NCI-H82 treated with DMSO at 0.1 percent for 48 hours (cell line): ENCODE measurements around the gene PLCG2.

ENCODE experiments used
- DNase-seq: peaks from one replicate; lab custom pipeline; 2025; ENCODE audit not compliant: unreplicated experiment; lab: John Stamatoyannopoulos, UW

PLCG2 gene

DNA sequence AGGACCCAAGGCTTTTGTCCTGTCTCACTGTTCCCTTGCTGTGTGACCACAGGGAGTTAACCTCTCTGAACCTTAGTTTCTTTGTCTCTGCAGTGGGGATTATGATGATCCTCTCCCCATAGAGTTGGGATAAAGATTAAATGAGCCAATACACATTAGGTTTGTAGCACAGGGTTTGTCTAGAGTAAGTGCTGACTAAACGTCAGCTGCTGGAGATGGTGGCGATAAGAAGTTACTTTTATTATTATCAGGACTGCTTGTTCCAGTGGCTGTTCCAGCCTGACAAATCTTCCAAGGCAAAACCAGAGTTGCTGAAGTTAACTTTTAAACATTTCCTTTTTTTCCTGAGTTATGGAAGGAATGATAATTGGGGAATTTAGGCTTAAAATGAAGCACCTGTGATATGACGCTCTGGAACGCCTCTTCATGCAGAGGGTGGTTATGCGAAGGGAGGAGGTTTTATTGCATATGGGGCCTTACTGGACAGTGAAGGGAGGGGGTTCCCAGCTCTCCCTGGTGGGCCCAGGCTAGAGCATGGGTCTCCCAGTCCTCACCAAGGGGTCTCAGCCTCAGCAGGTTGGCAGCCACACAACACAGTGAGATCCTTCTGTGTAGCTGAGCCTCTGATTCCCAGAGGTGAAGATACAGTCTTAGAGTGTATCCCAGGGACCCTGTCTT lies 35.8 kb downstream of the PLCG2 start:
- DNase-seq = no peak

DNA sequence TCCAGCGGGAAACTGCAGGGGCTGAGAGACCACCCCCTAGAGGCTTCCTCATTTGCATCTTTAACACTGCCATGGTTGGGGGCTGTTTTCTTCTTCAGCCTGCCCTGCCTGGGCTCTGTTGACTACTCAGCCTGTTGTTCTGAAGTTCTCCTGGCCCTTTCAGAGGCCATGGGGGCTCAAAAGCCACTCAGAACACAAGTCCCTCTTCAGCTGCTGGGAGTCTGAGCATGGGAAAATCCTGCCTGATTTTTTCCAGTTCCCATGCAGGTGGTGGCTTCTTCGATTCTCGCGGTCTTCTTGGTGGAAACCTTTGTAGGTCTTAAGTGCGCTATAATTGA lies 36.3 kb downstream of the PLCG2 start:
- no peak for DNase-seq

DNA sequence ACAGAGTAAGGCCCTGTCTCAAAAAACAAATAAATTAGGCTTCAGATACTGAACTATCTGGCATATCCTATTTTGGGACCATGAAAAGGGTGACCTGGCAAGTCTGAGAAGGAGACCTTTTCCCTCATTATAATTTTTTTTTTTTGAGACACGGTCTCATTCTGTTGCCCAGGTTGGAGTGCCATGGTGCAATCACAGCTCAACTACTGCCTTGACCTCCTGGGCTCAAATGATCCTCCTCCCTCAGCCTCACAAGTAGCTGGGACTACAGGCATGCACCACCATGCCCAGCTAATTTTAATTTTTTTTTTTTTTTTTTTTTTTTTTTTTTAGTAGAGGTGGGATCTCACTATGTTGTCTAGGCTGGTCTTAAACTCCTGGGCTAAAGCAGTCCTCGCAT lies 37.3 kb downstream of the PLCG2 start:
- no peak for DNase-seq

DNA sequence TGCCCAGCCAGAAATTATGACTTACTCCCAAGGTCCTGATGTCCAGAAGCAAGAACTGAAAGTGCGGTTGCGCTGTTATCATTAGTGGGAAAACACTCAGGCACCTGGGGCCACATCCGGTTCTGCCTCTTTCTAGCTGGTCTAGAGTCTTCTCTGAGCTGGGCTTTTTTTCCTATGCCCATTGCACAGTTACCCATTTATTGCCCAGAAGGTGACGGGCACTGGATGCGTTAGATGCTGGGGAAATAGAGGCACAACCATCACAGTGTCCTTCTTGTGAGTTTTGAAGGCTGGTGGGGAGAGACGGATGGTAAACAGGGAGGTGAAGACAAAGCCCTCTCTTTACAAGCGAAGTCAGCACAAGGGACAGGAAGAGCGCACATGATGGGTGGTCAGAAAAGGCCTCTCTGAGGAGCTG lies 37.7 kb downstream of the PLCG2 start:
- no peak for DNase-seq

DNA sequence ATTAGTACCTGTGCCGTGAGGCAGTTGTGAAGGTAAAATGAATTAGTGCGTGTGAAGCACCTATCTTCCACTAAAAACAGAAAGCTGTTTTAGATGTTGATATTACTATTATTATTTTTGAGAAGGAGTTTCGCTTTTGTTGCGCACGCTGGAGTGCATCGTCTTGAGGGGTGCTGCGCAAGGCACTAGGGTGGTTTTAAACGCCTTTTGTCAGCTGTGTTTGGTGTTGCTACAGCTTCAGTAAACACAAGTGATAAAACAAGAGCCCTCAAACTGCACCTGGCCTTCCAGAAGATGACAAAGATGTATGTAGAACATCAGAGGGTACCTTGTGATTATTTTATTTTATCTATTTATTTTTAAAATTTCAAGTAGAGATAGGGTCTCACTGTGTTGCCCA lies 38.2 kb downstream of the PLCG2 start:
- no peak for DNase-seq

DNA sequence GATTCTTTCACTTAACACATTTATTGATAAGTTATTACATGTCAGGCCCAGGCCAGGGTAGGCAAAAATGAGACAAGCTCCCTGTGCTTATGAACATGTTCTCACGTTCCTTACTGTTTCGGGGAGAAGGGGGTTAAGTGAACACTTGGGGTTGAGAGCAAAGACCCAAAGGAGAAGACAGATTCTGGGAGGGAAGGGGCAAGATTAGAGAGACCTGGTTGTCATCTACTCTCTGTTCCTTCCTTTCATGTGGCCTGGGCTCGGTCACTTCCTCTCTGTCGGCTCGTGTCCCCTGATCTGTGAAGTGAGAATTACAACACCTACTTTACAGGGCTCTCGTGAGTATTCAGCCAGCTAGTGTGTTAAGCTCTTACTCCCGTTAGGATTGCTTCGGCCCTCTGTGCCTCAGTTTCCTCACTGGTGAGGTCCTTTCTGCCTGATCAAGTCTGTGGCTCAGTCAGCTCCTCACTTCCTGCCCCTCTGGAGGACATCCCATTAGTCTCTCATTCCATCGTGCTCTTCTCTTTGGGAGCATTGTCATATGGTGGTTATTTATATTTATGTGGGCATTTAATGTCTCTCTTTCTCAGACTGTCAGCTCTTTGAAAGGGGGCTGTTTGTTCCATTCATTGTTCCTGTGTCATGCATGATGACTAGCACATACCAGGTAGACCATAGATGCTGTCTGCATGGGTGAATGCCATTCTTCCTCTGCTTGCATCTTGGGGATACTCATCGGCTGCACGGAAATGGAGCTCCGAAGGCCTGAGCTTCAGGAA lies 38.9 kb downstream of the PLCG2 start:
- DNase-seq = no peak

DNA sequence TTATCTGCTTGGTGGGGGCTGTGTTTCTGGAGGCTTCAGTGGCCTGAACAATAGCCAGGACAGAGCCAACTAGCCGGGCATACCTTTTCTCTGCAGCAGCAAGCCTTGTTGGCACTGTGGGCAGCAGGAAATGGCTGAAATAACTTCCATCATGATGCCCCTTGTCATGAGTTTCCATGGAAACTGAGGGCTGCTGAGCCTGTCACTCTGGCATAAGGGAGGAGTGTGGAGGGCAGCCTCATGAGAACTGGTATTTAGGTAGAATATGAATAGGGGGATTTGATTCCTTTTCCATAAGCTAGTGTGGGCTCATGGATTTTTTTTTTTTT lies 39.4 kb downstream of the PLCG2 start:
- DNase-seq = no peak

DNA sequence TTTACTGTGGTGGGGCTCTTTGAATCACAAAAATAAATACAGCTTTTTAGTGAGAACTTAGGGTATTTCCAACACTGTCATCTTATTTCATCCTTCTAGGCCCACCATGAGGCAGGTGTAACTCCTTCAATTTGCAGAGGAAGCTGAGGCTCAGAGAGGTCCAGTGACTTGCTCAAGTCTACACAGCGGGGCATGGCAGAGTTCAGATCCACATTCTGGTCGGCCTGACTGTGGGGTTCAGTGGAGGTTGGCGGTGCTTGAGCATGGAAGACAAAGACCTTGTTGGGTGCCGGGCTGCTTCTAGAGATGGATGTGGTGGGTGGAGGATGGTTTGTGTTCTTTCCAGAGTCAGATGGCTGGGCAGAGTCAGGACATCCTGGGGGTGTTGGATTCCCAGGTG lies 39.8 kb downstream of the PLCG2 start:
- DNase-seq = no peak

DNA sequence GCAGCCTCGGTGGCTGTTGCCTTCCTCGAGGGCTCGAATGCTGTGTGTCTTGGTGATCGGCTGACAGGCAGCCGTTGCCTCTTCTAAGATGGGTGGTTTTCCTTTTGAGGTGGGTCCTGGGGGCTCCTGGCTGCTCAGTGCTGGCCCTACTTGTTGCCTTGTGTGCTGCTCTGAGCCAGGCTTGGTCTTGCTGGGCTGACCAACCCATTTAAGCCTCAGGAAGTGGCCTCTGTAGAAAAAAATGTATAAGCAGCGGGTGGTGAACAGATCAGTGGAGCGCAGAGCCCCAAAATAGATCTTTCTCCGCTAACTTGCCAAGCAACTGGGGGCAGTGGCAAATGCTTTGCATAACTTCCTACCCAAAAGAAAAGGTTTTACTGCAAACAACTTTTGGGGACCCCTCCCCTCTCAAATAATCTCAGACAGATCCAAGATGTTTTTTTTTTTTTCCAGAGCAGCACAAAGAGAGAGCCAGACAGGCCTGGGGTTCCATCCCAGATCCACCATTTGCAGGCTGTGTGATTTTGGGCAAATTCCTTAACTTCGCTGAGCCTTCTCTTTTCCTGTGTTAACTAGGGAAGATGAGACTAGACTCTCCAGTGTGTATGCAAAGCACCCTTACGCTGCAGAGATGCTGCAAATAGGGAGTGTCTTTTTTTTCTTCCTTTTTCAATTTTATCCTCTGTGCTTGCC lies 42.5 kb downstream of the PLCG2 start:
- no peak for DNase-seq

DNA sequence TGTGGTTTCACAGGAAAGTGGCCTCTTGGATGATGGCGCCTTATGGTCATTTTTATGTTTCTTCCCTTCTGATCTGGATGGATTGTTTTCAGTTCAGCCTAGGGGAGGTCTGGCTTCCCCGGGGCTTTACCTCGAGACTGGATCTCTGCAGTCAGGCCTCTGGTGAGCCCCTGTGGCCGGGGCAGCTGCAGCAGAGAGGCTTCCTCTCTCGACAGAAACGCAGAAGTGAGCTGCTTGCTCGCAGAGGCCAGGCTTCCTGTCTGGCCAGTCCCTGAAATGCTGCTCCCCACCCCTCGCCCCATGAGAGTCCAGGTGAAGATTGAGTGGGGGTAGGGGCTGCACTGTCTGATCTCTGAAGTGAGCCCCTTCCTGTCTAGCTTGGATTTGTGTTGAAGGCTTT lies 44.0 kb downstream of the PLCG2 start:
- no peak for DNase-seq

DNA sequence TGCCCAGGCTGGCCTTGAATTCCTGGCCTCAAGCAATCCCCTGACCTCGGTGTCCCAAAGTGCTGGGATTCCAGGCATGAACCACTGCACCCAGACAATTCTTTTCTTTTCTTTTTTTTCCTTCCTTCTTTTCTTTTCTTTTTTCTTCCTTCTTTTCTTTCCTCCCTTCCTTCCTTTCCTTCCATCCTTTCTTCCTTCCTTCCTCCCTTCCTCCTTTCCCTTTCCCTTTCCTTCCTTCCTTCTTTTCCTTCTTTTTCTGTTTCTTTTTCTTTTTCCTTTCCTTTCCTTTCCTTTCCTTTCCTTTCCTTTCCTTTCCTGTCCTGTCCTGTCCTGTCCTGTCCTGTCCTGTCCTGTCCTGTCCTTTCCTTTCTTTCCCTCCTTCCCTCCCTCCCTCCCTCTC lies 44.6 kb downstream of the PLCG2 start:
- no peak for DNase-seq

DNA sequence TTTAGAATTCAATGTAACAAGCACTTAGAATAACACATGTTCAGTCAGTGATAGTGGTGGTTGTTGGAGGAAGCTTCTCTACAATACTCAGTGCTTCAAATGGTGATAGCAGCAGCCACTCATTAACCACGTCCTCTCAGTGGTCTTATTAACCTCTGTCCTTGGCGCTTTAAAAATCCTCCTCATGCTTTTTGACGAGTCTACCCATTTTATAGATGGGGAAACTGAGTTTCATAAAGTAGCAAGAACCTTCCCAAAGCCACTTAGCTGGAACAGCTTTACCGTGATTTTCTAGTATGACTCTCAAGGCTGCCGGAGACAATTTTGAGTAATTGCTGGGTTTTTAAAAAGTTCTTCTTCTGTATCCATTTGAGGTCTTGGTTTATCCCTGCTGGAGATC lies 47.4 kb downstream of the PLCG2 start:
- DNase-seq = no peak

DNA sequence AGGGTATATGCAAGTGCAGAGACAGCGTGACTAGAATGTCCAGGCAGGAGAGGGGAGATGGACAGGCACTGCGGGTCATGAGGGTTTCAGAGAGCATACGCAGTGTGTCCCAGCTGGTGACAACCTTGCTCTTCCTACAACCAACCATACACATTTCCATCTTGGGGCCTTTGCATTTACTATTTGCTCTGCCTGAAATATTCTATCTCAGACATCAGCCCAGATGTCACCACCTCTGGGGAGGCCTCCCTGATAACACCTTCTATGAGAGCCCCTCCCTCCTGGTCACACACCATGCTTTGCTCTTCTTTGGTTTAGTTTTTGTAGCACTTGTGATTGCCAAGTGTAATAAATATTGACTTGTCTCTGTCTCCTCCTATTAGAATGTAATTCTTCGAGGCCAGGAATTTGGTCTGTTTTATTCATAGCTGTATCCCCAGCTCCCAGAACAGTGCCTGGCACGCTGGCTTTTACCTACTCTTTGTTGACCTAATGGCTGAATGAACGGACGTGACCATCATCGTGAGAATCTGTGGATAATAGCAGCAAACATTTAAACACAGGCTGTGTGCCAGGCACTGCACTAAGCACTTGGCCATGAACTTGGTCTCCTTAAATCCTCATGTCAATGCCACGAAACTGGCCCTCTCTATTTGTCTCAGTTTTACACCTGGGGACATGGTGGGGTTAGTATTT lies 51.9 kb downstream of the PLCG2 start:
- DNase-seq = no peak

DNA sequence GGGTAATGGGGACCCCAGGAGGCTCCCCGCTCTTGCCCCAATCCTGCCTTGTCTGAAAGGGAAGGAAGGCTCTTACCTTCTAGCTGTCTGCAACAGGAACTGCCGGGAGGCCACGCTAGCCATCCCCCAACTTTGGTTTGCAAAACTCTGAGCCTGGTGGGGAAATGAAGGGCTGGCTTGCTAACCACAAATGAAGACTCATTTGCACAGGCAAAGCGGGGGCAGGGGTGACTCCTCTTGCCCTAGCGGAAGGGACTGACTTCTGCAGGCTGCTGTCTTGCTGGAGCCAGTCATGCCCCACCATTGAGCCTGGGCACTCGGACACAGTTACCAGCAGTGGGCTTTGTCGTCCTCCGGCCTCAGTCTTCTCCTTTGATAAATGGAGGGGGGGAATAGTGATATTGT lies 52.6 kb downstream of the PLCG2 start:
- DNase-seq = no peak

DNA sequence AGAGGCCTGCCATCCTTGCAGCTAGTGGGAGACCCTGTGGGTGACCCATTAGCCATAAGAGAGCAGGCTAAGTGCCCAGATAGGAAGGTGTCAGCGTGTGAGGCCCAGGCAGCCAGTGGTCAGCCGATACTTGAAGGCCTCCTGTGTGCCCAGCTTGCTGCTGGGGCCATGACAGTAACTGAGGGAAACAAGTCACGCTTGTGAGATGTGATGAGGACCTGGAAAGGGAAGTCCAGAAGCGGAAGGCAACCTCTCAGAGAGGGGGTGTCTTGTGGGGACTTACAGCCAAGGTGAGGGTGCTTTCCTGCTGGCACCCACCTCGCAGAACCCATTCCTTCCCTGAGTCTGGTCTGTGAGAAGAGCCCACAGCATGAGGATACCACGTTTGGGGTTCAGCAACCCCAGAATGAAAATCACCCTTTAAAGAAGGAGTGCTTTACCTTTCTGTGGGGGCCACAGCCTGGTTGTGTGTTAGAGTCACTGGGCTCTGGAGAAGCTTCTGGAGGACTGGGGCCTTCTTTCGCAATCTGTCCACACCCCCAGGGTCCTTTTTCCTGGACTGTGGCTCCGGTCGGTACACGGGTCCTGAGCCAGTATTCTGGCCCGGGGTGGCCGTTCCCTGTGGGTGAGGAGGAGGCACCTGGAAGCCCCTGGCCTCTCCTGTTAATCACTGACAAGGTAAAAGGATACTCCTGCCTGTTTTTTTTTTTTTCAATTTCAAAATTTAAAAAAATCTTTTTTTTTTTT lies 53.9 kb downstream of the PLCG2 start:
- DNase-seq = no peak

DNA sequence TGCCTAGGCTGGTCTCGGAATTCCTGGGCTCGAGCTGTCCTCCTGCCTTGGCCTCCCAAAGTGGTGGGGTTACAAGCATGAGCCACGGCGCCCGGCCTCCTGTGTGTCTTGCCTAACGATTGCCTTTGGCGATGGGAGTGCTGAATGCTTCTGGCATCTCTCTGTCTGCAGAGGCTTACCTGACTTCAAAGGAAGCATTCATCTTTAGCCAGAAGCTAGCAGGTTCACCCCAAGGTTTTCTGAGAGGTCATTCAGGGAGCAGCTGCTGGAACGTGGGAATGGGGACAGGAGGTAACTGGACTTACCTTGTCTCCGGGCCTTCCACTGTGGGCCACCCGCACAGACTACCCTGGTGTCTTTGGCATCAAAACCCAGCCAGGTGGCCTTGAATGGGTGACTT lies 54.7 kb downstream of the PLCG2 start:
- no peak for DNase-seq

DNA sequence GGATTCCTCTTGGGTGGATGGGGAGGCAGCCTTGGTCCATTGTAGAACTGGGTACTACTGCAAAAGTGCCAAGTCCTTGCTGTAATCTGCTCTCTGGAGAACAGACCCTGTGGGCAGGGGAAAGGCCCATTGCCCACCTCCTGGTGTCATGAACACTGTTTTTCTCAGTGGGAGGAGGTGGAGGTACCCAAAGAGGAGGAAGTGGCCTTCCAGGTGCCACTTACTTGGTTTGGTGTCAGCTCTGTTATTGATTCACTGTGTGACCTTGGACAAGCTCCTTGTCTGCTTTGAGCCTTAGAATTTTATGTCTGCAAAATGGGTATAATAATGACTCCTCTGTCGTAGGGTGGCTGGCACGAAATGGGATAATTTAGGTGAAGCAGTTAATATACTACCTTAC lies 55.8 kb downstream of the PLCG2 start:
- DNase-seq = no peak

DNA sequence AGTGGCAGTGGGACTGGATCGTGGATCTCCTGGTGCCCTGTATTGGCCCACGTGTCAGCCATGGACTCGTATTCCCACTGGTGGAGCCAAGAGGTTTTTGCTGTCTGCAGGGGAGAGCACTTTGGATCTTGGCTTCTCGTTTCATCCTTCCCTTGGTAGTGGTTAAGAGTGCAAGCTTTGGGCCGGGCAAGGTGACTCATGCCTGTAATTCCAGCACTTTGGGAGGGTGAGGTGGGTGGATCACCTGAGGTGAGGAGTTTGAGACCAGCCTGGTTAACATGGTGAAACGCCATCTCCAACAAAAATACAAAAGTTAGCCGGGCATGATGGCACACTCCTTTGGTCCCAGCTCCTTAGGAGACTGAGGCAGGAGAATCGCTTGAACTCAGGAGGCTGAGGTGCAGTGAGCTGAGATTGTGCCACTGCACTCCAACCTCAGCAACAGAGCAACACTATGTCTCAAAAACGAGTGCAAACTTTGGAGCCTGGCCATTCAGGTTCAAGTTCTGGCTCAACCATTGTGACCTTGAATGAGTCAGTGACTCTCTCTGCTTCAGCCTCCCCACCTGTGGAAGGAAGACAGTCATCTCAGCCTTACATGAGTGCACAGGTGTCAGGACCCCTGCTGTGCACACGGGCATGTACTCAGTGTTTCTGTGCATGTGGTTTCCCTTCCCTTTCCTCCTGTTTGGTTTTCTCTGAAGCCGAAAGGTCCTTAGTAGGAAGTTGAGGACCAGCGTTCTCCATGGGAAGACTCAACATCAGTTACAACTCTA lies 57.4 kb downstream of the PLCG2 start:
- DNase-seq = no peak

DNA sequence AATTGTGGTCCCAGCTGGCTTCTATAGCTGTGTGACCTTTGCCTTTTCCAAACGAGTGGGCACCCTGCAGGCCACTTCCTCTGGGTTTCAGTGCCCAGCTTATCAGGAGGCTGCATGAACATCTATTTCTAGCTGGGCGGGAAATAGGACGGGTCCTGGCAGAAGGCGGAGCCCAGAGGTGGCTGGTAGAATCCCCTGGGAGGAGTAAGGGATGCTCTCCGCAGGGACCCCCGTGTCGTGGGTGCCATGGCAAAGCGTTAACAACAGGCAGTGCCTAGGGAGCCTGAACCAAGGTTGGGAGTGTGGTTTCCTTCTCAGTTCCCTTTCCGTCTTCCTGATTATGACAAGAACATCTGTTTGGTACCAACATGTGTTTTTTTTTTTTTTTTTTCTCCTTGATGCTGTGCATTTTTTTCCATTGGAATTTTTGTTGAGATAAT lies 58.2 kb downstream of the PLCG2 start:
- DNase-seq = no peak

DNA sequence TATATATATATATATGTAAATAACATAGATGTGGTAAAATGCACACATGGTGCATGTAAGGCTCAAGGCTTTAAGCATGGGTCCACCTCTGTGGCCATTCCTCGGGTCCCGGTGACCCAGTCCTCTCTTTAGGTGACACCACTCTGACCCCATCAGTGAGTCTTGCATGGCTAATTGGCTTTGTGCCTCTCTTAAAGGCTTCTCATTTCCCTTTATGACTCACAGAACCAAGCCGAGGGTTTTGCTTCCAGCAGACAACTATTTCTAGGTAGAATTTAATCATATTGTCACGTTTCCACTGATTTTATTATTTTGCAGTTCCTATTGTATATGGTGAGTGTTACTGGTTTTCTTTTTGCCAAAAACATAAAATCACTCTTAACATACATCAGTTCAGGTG lies 59.7 kb downstream of the PLCG2 start:
- DNase-seq = no peak
